GM21423 (cell line): ENCODE data around the gene PLXDC2.

Source experiments
- ATAC-seq: cut with Tn5 transposase; IDR thresholded peaks from one replicate; pipeline ENCODE4 v1.9.1; 2021; ENCODE audit warnings: mild to moderate bottlenecking, moderate library complexity; ENCODE audit not compliant: unreplicated experiment

Gene PLXDC2

DNA sequence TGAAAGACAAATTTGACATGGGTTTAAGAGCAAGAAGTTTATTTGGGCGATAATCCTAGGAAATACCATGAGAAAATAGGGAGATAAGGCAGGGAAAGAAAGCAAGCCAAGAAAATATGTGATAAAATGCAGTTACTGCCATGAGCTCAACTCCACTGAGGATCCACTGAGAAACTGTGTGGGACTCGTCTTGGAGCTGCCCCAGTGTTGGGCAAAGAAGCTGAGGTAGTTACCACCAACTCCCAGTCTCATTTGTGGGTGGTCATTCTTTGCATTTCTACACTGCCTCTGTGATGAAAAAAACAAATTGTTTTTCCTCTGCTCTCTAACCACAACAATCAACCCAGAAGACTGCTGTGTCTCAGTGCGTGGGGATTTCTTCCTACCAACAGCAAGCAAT is 498.2 kb downstream of the PLXDC2 start:
- no peak for ATAC-seq

- ATAC-seq = no peak
Observed at GRCh38 chr10:20327954-20328353, 511.7 kb downstream of the PLXDC2 start.

DNA sequence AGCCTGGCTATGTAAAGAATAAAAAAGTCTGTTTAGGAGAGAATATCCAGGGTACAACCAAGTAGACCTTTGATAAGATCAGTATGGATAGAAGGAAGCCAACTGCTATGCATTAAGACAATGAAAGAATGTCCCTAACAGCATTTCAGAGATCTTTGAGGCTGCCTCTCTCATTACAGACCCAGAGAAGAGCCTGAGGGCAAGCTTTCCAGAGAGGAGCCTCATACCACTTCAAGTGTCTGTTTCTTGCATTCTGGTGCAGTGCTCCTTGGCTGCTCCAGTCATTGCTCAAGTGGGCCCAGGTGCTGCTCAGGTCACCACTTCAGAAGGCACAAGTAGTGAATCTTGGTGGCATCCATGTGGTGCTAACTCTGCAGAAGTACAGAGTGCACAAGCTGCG is 514.0 kb downstream of the PLXDC2 start:
- no peak for ATAC-seq

DNA sequence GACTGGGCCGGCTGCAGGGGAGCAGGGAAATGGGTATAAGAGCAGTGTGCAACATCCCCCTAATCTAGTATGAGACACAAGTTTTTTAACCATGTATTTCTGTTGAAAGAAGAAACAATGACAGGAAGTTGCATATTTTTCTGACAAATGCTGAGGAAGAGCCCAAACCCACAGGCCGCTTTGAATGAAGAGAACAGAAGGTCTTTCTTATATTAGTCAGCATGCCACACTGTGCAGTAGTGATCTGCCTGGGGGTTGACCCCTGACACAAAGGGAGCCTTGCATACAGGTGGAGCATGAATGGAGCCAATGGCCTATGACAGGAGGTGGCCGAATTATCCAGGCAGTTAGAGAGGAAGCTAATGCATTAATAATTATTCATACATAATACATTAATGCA is 518.3 kb downstream of the PLXDC2 start:
- no peak for ATAC-seq
